HepG2 (cell line): ENCODE measurements around the gene ANXA2. TPM values are rescaled to one million over a fixed set of nuclear protein-coding genes. Genes with fewer than 3 reads are reported as not detected.

Experiments
- ATAC-seq: fragments of 200-7000 bp; cut with Tn5 transposase; 3 replicates; pipeline ENCODE4 v1.9.1; 2020; ENCODE audit warnings: mild to moderate bottlenecking, moderate library complexity
- BruUV-seq: library from RNA; stranded (reverse); fragments of 400-500 nt; replicated peaks from 2 replicates; lab custom pipeline; 2021; lab: Mats Ljungman, UMichigan
- CTCF ChIA-PET: fragments of 300-600 bp; formaldehyde crosslinking; extraction: SDS; loops from one replicate; lab custom pipeline; 2021; ENCODE audit warnings: low total read pairs, inconsistent platforms, low intra/inter-chr PET ratio; lab: Yijun Ruan, JAX
- POLR2A ChIA-PET: fragments of 350-600 bp; sonication (Branson Sonifier 250); formaldehyde crosslinking; loops from one replicate; lab custom pipeline; 2020; ENCODE audit warnings: antibody characterized with exemption, inconsistent platforms; lab: Yijun Ruan, JAX
- DNase-seq: peaks from one replicate; pipeline ENCODE4 v3.0.0-alpha.2; 2015; ENCODE audit warnings: low spot score
- FAIRE-seq: peaks from 3 replicates; lab custom pipeline; 2011; peaks lifted over from hg19 to GRCh38; lab: Jason Lieb, UNC
- H2AFZ ChIP-seq: one replicate; pipeline ENCODE4 v1.6.1; 2011; ENCODE audit warnings: low read length, inconsistent platforms
- H3K27ac ChIP-seq: fragments of 300-600 bp; 3 replicates; pipeline ENCODE4 v1.8.0; 2011; ENCODE audit warnings: mixed run types, mild to moderate bottlenecking, mixed read lengths, low read length, inconsistent platforms; ENCODE audit not compliant: insufficient read depth; ENCODE audit errors: extremely low read length
- H3K27me3 ChIP-seq, 2 experiments: fragments of 200-600 bp in 1 of 2; 2 replicates in 1 of 2; 3 replicates in 1 of 2; pipeline versions ENCODE4 v1.6.0 to v1.8.0; 2011; ENCODE audit warnings: low read length in 2 of 2, mild to moderate bottlenecking in 2 of 2, moderate library complexity in 2 of 2, inconsistent platforms in 1 of 2; ENCODE audit not compliant: insufficient read depth in 2 of 2, control insufficient read depth in 1 of 2
- H3K36me3 ChIP-seq, 2 experiments: fragments of 200-600 bp in 1 of 2; replicated peaks in 1 of 2; 2 replicates in 1 of 2; 3 replicates in 1 of 2; pipeline versions ENCODE4 v1.5.1 to v1.8.0; 2011; ENCODE audit warnings: low read length in 2 of 2, inconsistent platforms in 1 of 2; ENCODE audit not compliant: insufficient read depth in 2 of 2, control insufficient read depth in 1 of 2
- H3K4me1 ChIP-seq: 2 replicates; pipeline ENCODE4 v1.5.1; 2012; ENCODE audit warnings: low read length, inconsistent platforms; ENCODE audit not compliant: insufficient read depth
- H3K4me2 ChIP-seq: 2 replicates; pipeline ENCODE4 v1.6.0; 2011; ENCODE audit warnings: low read depth, low read length, inconsistent platforms
- H3K4me3 ChIP-seq, 3 experiments: fragments of 200-600 bp in 1 of 3; sonication (generic), shearing (Covaris generic) in 1 of 3; replicated peaks in 1 of 3; 2 replicates each; pipeline ENCODE4 v1.5.1; 2011 to 2016; ENCODE audit warnings: low read length in 3 of 3, inconsistent platforms in 2 of 3, low read depth in 2 of 3, mild to moderate bottlenecking in 2 of 3, control low read depth in 1 of 3, mixed read lengths in 1 of 3; ENCODE audit not compliant: insufficient read depth in 1 of 3
- H3K79me2 ChIP-seq: one replicate; pipeline ENCODE4 v1.6.1; 2011; ENCODE audit warnings: low read length, inconsistent platforms; ENCODE audit not compliant: insufficient read depth
- H3K9ac ChIP-seq: 2 replicates; pipeline ENCODE4 v1.6.0; 2011; ENCODE audit warnings: mild to moderate bottlenecking, low read depth, low read length, inconsistent platforms; ENCODE audit not compliant: insufficient read depth
- H3K9me3 ChIP-seq: 2 replicates; pipeline ENCODE4 v1.5.1; 2012; ENCODE audit warnings: mild to moderate bottlenecking, low read length
- H4K20me1 ChIP-seq: 2 replicates; pipeline ENCODE4 v1.6.0; 2011; ENCODE audit warnings: inconsistent platforms, mild to moderate bottlenecking, low read length, moderate library complexity; ENCODE audit not compliant: insufficient read depth
- BRD4 ChIP-seq: sonication (generic); formaldehyde crosslinking; IDR thresholded peaks from 2 replicates; pipeline ENCODE4 v1.4.0; 2020; ENCODE audit warnings: missing genetic modification reagents
- DPF2 ChIP-seq: sonication (generic); formaldehyde crosslinking; IDR thresholded peaks from 2 replicates; pipeline ENCODE4 v1.4.0; 2020; ENCODE audit warnings: mild to moderate bottlenecking, low read depth, missing genetic modification reagents, borderline replicate concordance
- KLF9 ChIP-seq: IDR thresholded peaks from 2 replicates; pipeline ENCODE4 v1.6.1; 2016; ENCODE audit warnings: low read depth
- KMT2A ChIP-seq: sonication (generic); formaldehyde crosslinking; IDR thresholded peaks from 2 replicates; pipeline ENCODE4 v1.4.0; 2020; ENCODE audit warnings: missing genetic modification reagents
- MED8 ChIP-seq: sonication (generic); formaldehyde crosslinking; IDR thresholded peaks from 2 replicates; pipeline ENCODE4 v1.8.1; 2023; ENCODE audit warnings: mild to moderate bottlenecking, missing genetic modification reagents; ENCODE audit not compliant: insufficient replicate concordance
- RBAK ChIP-seq: sonication (generic); formaldehyde crosslinking; IDR thresholded peaks from 2 replicates; pipeline ENCODE4 v1.5.1; 2020; ENCODE audit warnings: mild to moderate bottlenecking, missing genetic modification reagents
- RFX1 ChIP-seq: fragments of 450-650 bp; IDR thresholded peaks from 2 replicates; pipeline ENCODE4 v1.6.1; 2017
- YEATS4 ChIP-seq: sonication (generic); formaldehyde crosslinking; IDR thresholded peaks from 2 replicates; pipeline ENCODE4 v1.4.0; 2020; ENCODE audit warnings: missing genetic modification reagents, borderline replicate concordance
- ZNF782 ChIP-seq: sonication (generic); formaldehyde crosslinking; IDR thresholded peaks from 2 replicates; pipeline ENCODE4 v1.4.0; 2020; ENCODE audit warnings: missing genetic modification reagents, mild to moderate bottlenecking, borderline replicate concordance
- ZNF784 ChIP-seq: sonication (generic); formaldehyde crosslinking; IDR thresholded peaks from 2 replicates; pipeline ENCODE4 v1.5.1; 2020; ENCODE audit warnings: missing genetic modification reagents, mild to moderate bottlenecking, borderline replicate concordance
- WGBS: methylation state at CpG from one replicate; pipeline ENCODE4 v1.1.6; 2017; ENCODE audit warnings: low lambda C conversion rate; 5-methylcytosine and 5-hydroxymethylcytosine counted together
- in situ Hi-C: cut with HindIII; loops from 2 replicates; pipeline ENCODE4 v1.10.0; 2017; ENCODE audit warnings: low pct_unique_long_range_greater_than_20kb; ENCODE audit not compliant: extremely low pct_ligation_motif_present
- intact Hi-C: fragments of 100-400 bp; cut with micrococcal nuclease; formaldehyde crosslinking; loops from one replicate; pipeline ENCODE4 v1.10.0; 2022; ENCODE audit not compliant: unreplicated experiment
- polyA plus RNA-seq, 8 experiments: library from polyadenylated mRNA; depleted of rRNA in 3 of 8; stranded (reverse) in 7 of 8; unstranded in 1 of 8; fragments of >200 nt; fragmentation: Illumina TruSeq in 4 of 8; extraction: Trizol in 4 of 8; gene quantifications; 2 replicates each; pipeline versions ENCODE4 v1.2.1 to v1.2.3, GENCODE V29; 2011 to 2016; ENCODE audit warnings: low read depth in 4 of 8, missing spikeins in 1 of 8, mixed read lengths in 1 of 8; ENCODE audit not compliant: insufficient read depth in 1 of 8
- total RNA-seq, 5 experiments: library from RNA; depleted of rRNA; stranded (reverse); fragments of >200 nt; fragmentation: Illumina TruSeq; extraction: Trizol; gene quantifications; 2 replicates each; pipeline ENCODE4 v1.2.3, GENCODE V29; 2016; ENCODE audit warnings: low read depth in 1 of 5

The ANXA2 gene
- total and polyA plus RNA-seq, 2 of the 13 experiments (the other 11 are each of a cell fraction or from before 2014, with no cell fraction given): 196 to 613 TPM

GRCh38 chr15:60392986-60393790 lies 4.6 kb downstream of the ANXA2 start (continued):
- TF ChIP-seq ZNF784 (CRISPR knock-in tag) (no peak), ZNF782 (CRISPR knock-in tag) (no peak), BRD4 (CRISPR knock-in tag) (no peak), DPF2 (peak; percentile 65; the same call in 1 of the 2 replicates), MED8 (no peak)

GRCh38 chr15:60392601-60392985 lies 5.2 kb downstream of the ANXA2 start:
- intact Hi-C loops (loop anchor here (5.0 kb wide), 2 partner anchors 50 to 85 kb away; partner anchors contain the start of gene ICE2), in situ Hi-C loops (no loop called here)
- ChIA-PET POLR2A (interaction anchor here (0.9 to 6.1 kb wide), 9 partner anchors 10 to 85 kb away, joined by 3 to 117 read pairs (median 4); no protein-coding TSS in a partner anchor), CTCF (interaction anchor here (0.6 kb wide), 1 partner anchor 10 kb away, joined by 3 read pairs; no protein-coding TSS in a partner anchor)
- H3K4me3 ChIP-seq: peak overlapping the region in 1 of 3 experiments; percentile 15; a peak in 1 of 6 replicates
- BruUV-seq: TSS peak; percentile 40
- H3K79me2 ChIP-seq: peaks cover 75% of the 10 kb centered on the region
- H4K20me1 ChIP-seq: no peaks in the 10 kb centered on the region
- peak; percentile 77 for DNase-seq
- H3K9ac ChIP-seq: peak overlapping the region; percentile 79
- peak; percentile 62 for ATAC-seq
- peaks cover under 1 to 12% of the 10 kb centered on the region in 2 experiments; a peak in 4 of 5 replicates for H3K36me3 ChIP-seq
- no peaks in the 10 kb centered on the region for H3K9me3 ChIP-seq
- no peak for FAIRE-seq
- 11% methylated on average over 3 of the region's 3 CpGs for WGBS
- peak overlapping the region; percentile 59 for H3K4me2 ChIP-seq
- H3K27me3 ChIP-seq: no peaks in the 10 kb centered on the region
- 0 out of 2 replicates have a peak, but pooled peaks have one; percentile 2 for TF ChIP-seq YEATS4 (CRISPR knock-in tag)
- TF ChIP-seq KMT2A (CRISPR knock-in tag): no peak
- TF ChIP-seq RBAK (CRISPR knock-in tag): no peak
- TF ChIP-seq KLF9: 0 out of 2 replicates have a peak, but pooled peaks have one; percentile 11
- peak; percentile 26; the same call in 1 of the 2 replicates for TF ChIP-seq RFX1
- peak overlapping the region; percentile 96 for H3K27ac ChIP-seq
- H3K4me1 ChIP-seq: peaks cover 92% of the 10 kb centered on the region
- no peak overlapping the region for H2AFZ ChIP-seq
